Rectal smooth muscle tissue (tissue), 1 donor: ENCODE results near the gene SYT6.

Source experiments
- H3K27ac ChIP-seq: one replicate; pipeline ENCODE4 v1.7.0; 2013; ENCODE audit warnings: low read depth, low read length, inconsistent platforms
- H3K27me3 ChIP-seq: one replicate; pipeline ENCODE4 v1.7.0; 2013; ENCODE audit warnings: low read length; ENCODE audit not compliant: control insufficient read depth, insufficient read depth
- H3K36me3 ChIP-seq: one replicate; pipeline ENCODE4 v1.7.0; 2013; ENCODE audit warnings: low read length; ENCODE audit not compliant: control insufficient read depth, insufficient read depth
- H3K4me1 ChIP-seq: one replicate; pipeline ENCODE4 v1.7.0; 2013; ENCODE audit warnings: low read length; ENCODE audit not compliant: control insufficient read depth, insufficient read depth
- H3K4me3 ChIP-seq: one replicate; pipeline ENCODE4 v1.7.0; 2013; ENCODE audit warnings: low read length
- H3K9ac ChIP-seq: one replicate; pipeline ENCODE4 v1.7.0; 2013; ENCODE audit warnings: low read length

Gene SYT6

DNA sequence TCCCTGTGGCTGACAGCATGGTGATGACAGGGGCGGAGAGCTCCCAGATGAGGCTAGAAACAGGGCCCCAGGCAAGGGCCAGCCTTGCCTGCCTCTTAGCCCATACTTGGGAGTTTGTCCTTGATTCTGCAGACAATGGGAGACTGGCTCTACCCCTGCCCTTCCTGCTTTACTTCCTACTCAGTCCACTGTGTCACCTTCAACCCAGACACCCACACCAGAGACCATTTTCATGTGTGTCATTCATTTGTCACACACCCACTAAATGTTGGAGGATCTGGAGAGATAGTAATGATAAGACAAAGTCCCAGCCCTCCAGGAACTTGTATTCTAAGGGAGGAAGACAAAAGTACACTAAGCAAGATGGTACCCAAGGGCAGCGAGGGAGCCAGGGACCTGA lies 43.7 kb downstream of the SYT6 start:
- no peaks in the 10 kb centered on the region for H3K36me3 ChIP-seq
- no peaks in the 10 kb centered on the region for H3K27me3 ChIP-seq
- no peak overlapping the region for H3K4me3 ChIP-seq
- no peaks in the 10 kb centered on the region for H3K4me1 ChIP-seq
- H3K9ac ChIP-seq: no peak overlapping the region
- no peak overlapping the region for H3K27ac ChIP-seq

DNA sequence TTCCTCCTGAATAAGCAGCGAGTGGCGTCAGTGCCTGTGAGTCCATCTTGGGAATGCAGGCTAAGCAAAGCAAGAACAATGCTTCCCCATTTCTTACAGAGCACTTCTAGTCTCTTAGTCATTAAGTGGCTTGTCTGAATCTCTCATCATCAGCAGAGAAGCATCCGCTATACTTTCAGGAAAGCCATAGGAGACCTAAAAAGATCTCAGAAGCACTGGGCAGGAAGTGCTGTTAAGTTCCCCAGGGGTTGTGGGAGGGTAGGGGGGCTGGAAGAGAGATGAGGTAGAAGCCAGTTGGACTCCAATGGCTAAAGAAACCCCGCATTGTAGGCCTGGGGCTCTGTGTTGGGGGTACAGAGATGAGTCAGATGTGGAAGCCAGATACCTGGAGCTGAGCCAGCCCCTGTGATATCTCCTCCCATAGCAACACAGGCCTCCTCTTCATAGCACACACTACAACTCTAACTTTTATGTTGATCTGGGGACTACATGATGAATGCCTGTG lies 44.9 kb downstream of the SYT6 start:
- Histone ChIP-seq H3K27ac (no peak overlapping the region), H3K4me1 (no peaks in the 10 kb centered on the region), H3K36me3 (no peaks in the 10 kb centered on the region), H3K9ac (no peak overlapping the region), H3K27me3 (no peaks in the 10 kb centered on the region), H3K4me3 (no peak overlapping the region)

GRCh38 chr1:114107474-114108435 lies 45.9 kb downstream of the SYT6 start:
- no peaks in the 10 kb centered on the region for H3K27me3 ChIP-seq
- no peaks in the 10 kb centered on the region for H3K36me3 ChIP-seq
- H3K9ac ChIP-seq: no peak overlapping the region
- no peaks in the 10 kb centered on the region for H3K4me1 ChIP-seq
- H3K27ac ChIP-seq: no peak overlapping the region
- no peak overlapping the region for H3K4me3 ChIP-seq

GRCh38 chr1:114105421-114105979 lies 48.2 kb downstream of the SYT6 start:
- Histone ChIP-seq H3K4me1 (no peaks in the 10 kb centered on the region), H3K9ac (no peak overlapping the region), H3K27me3 (no peaks in the 10 kb centered on the region), H3K27ac (no peak overlapping the region), H3K4me3 (no peak overlapping the region), H3K36me3 (no peaks in the 10 kb centered on the region)

DNA sequence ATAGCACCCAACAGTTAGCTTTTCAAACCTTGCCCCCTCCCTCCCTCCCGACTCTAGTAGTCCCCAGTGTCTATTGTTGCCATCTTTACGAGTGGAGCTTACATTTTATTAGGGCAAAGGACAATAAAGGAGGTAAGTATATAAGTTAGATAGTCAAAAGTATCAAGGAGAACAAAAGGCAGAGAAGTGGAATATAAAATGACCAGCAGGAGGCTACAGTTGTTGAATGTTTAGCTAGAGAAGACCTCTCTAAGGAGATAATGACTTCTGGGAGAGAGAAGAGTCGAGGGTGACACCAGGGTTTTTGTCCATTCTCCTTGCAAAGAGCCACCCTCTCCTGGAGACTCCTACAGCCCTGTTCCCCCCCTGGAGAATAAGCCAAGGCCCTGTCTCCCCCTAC lies 48.7 kb downstream of the SYT6 start:
- Histone ChIP-seq H3K27me3 (no peaks in the 10 kb centered on the region), H3K36me3 (no peaks in the 10 kb centered on the region), H3K4me3 (no peak overlapping the region), H3K9ac (no peak overlapping the region), H3K4me1 (no peaks in the 10 kb centered on the region), H3K27ac (no peak overlapping the region)

GRCh38 chr1:114103992-114104391 lies 49.7 kb downstream of the SYT6 start:
- H3K9ac ChIP-seq: no peak overlapping the region
- no peaks in the 10 kb centered on the region for H3K27me3 ChIP-seq
- H3K4me1 ChIP-seq: no peaks in the 10 kb centered on the region
- no peaks in the 10 kb centered on the region for H3K36me3 ChIP-seq
- H3K4me3 ChIP-seq: no peak overlapping the region
- H3K27ac ChIP-seq: no peak overlapping the region

DNA sequence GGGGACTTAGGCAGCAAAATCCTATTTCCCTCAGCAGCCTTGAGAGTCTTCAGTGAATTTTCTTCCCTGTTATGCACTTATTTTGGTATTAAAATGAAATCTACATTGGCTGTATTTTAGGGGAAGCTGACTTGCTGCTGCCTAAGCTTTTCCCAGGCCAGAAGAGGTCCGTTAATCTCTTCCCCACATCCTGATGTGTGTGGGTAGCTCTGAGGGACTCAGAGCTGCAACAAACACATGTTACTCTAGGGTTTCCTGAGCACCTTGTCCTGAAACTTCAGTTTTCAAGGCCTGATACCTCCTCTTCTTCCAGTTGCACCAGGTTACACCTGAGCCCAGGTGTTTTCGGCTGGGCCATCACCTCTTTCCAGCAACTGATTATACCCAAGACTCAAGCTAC lies 51.5 kb downstream of the SYT6 start:
- no peak overlapping the region for H3K9ac ChIP-seq
- no peaks in the 10 kb centered on the region for H3K27me3 ChIP-seq
- no peak overlapping the region for H3K27ac ChIP-seq
- no peak overlapping the region for H3K4me3 ChIP-seq
- H3K4me1 ChIP-seq: no peaks in the 10 kb centered on the region
- no peaks in the 10 kb centered on the region for H3K36me3 ChIP-seq

- Histone ChIP-seq H3K36me3 (no peaks in the 10 kb centered on the region), H3K27me3 (no peaks in the 10 kb centered on the region), H3K4me1 (no peaks in the 10 kb centered on the region), H3K27ac (no peak overlapping the region), H3K4me3 (no peak overlapping the region), H3K9ac (no peak overlapping the region)
Observed at GRCh38 chr1:114100148-114100547, 53.5 kb downstream of the SYT6 start.

GRCh38 chr1:114099268-114099667 lies 54.4 kb downstream of the SYT6 start:
- H3K36me3 ChIP-seq: no peaks in the 10 kb centered on the region
- H3K27ac ChIP-seq: no peak overlapping the region
- H3K4me3 ChIP-seq: no peak overlapping the region
- peaks cover under 1% of the 10 kb centered on the region for H3K4me1 ChIP-seq
- H3K9ac ChIP-seq: no peak overlapping the region
- no peaks in the 10 kb centered on the region for H3K27me3 ChIP-seq

GRCh38 chr1:114097109-114097508 lies 56.6 kb downstream of the SYT6 start:
- Histone ChIP-seq H3K36me3 (no peaks in the 10 kb centered on the region), H3K27me3 (no peaks in the 10 kb centered on the region), H3K27ac (no peak overlapping the region), H3K4me3 (no peak overlapping the region), H3K4me1 (peaks cover 4% of the 10 kb centered on the region), H3K9ac (no peak overlapping the region)

GRCh38 chr1:114094675-114095074 lies 59.0 kb downstream of the SYT6 start:
- H3K36me3 ChIP-seq: no peaks in the 10 kb centered on the region
- H3K27ac ChIP-seq: no peak overlapping the region
- no peak overlapping the region for H3K9ac ChIP-seq
- peaks cover 4% of the 10 kb centered on the region for H3K4me1 ChIP-seq
- H3K4me3 ChIP-seq: no peak overlapping the region
- H3K27me3 ChIP-seq: no peaks in the 10 kb centered on the region

GRCh38 chr1:114094363-114094634 lies 59.4 kb downstream of the SYT6 start:
- Histone ChIP-seq H3K4me3 (no peak overlapping the region), H3K9ac (no peak overlapping the region), H3K27me3 (no peaks in the 10 kb centered on the region), H3K4me1 (peaks cover 4% of the 10 kb centered on the region), H3K36me3 (no peaks in the 10 kb centered on the region), H3K27ac (no peak overlapping the region)
